ENCODE data around the gene TPPP2.

DNA sequence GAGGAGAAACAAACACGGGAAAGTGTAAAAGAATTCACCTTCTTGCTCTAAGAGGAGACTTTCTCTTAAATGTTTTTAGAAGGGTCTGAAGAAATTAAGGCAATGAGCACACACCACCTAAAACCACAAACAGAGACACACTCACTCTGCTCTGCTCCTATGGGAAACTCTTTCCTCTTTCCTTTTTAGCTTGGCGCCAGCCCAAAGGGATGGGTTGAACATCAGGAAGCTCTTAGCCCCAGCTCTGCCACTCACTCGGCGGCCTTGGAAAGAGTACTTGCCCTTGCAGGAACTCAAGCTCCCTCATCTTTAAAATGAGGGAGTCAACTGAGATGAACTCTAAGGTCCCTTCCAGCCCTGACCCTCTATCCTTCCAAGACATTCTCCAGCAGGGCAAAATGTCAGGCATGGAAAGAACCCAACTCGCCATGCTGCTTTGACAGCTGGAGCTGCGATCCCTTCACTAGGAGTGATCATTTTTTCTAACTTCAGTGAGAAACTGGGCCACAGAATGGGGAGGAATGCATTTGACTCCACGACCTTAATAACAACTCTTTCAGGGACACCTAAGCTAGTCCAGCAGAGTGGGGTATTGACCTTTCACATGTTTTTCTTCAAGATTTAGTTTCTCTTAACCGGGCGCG is 26.6 kb downstream of the TPPP2 start:
- no peak for TF ChIP-seq CTCF (IDR thresholded peaks at IDR 0.05 in 8 of 11, conservative IDR thresholded peaks at IDR 0.05 in 3 of 11)
- TF ChIP-seq POLR2A (IDR thresholded peaks at IDR 0.05): no peak

All from spleen (tissue), 7 donors.